Measurements from ENCODE around the gene RUNX3.

Gene RUNX3

GRCh38 chr1:24858277-24858676 is 71.8 kb downstream of the RUNX3 start:
- H4K8ac ChIP-seq (ENCODE audit: low read depth, low read length), result no peak overlapping the region
- H4K91ac ChIP-seq (ENCODE audit: low read depth, low read length, poor library complexity), result no peak overlapping the region
- no peak overlapping the region for H2BK15ac ChIP-seq (ENCODE audit: low read length)
- no peak overlapping the region for H2BK5ac ChIP-seq (ENCODE audit: low read length)
- no peak overlapping the region for H2BK120ac ChIP-seq (ENCODE audit: low read depth, low read length)
- WGBS, 2 donors (ENCODE audit: extremely low coverage in 2 of 2, insufficient read length in 2 of 2, insufficient replicate concordance in 1 of 2), result no CpG with 5 or more reads among the region's 1 CpG
- no peaks in the 10 kb centered on the region for H3K9me3 ChIP-seq (replicated peaks in 1 of 2; ENCODE audit: control insufficient read depth in 2 of 2, insufficient read depth in 1 of 2, low read depth in 1 of 2, low read length in 2 of 2)
- H3K79me1 ChIP-seq (ENCODE audit: low read depth, low read length), result no peaks in the 10 kb centered on the region
- no peak for DNase-seq (ENCODE audit: low spot score)
- H3K4me2 ChIP-seq (ENCODE audit: insufficient read depth, low read length, poor library complexity, severe bottlenecking), result no peak overlapping the region
- H3K4me3 ChIP-seq (ENCODE audit: low read length in 2 of 2), result no peak overlapping the region
- no peak overlapping the region for H2AK5ac ChIP-seq (ENCODE audit: low read depth, low read length)
- peaks cover 0 to 26% (median 0%) of the 10 kb centered on the region in 3 experiments for H3K27me3 ChIP-seq (ENCODE audit: control insufficient read depth in 3 of 3, insufficient read depth in 3 of 3, low read depth in 1 of 3, low read length in 3 of 3)
- no peak overlapping the region for H3K14ac ChIP-seq (ENCODE audit: low read length)
- no peak overlapping the region for H2AFZ ChIP-seq (ENCODE audit: low read length)
- H3K36me3 ChIP-seq (replicated peaks in 1 of 2; ENCODE audit: control insufficient read depth in 2 of 2, insufficient read depth in 2 of 2, low read length in 2 of 2), result no peaks in the 10 kb centered on the region
- no peak overlapping the region for H3K23ac ChIP-seq (ENCODE audit: low read depth, low read length, poor library complexity)
- H3K4ac ChIP-seq (ENCODE audit: low read length), result no peak overlapping the region
- no peak overlapping the region for H3K9ac ChIP-seq (ENCODE audit: low read depth, low read length, poor library complexity)
- no peak overlapping the region for H2BK12ac ChIP-seq (ENCODE audit: low read length)
- peaks cover 0 to 4% of the 10 kb centered on the region in 2 donors for H3K4me1 ChIP-seq (ENCODE audit: control insufficient read depth in 2 of 2, insufficient read depth in 1 of 2, low read depth in 1 of 2, low read length in 2 of 2)
- no peak overlapping the region for H3K18ac ChIP-seq (ENCODE audit: low read length)
- no peak overlapping the region for H3K27ac ChIP-seq (replicated peaks; ENCODE audit: low read length)

DNA sequence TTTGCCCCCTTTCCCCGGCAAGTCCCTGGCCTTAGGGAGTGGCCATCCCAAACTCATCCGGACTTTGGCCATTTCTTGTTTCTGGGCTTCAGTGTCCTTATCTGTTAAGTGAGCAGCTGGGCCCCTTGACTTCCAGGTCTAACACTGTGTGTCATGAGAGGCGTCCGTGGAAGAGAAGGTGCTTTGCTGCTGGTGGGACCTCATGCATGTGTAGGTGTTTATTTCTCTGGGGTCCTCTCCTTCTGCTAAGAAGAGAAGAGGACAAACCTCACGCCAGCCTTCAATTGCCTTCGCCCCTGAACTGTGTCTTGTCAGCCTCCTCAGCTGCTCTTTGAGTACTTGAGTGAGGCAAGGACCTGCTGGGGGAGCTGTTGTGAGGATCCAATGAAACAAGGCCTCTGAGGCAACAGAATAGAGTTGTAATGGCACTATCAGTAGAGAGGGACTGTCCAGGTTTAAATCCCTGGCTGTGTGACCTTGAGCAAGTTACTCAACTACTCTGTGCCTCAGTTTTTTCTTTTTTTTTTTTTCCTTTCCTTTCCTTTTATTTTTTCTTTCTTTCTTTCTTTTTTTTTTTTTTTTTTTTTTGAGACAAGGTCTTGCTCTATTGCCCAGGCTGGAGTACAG is 72.5 kb downstream of the RUNX3 start:
- Histone ChIP-seq H3K9me3 (replicated peaks in 1 of 2; ENCODE audit: control insufficient read depth in 2 of 2, insufficient read depth in 1 of 2, low read depth in 1 of 2, low read length in 2 of 2) (no peaks in the 10 kb centered on the region), H3K23ac (ENCODE audit: low read depth, low read length, poor library complexity) (no peak overlapping the region), H3K4ac (ENCODE audit: low read length) (no peak overlapping the region), H2AK5ac (ENCODE audit: low read depth, low read length) (no peak overlapping the region), H4K8ac (ENCODE audit: low read depth, low read length) (no peak overlapping the region), H3K4me1 (ENCODE audit: control insufficient read depth in 2 of 2, insufficient read depth in 1 of 2, low read depth in 1 of 2, low read length in 2 of 2) (peaks cover 0 to 4% of the 10 kb centered on the region in 2 donors), H3K4me3 (ENCODE audit: low read length in 2 of 2) (no peak overlapping the region), H3K4me2 (ENCODE audit: insufficient read depth, low read length, poor library complexity, severe bottlenecking) (no peak overlapping the region), H2BK120ac (ENCODE audit: low read depth, low read length) (no peak overlapping the region), H2AFZ (ENCODE audit: low read length) (no peak overlapping the region), H3K36me3 (replicated peaks in 1 of 2; ENCODE audit: control insufficient read depth in 2 of 2, insufficient read depth in 2 of 2, low read length in 2 of 2) (no peaks in the 10 kb centered on the region), H2BK12ac (ENCODE audit: low read length) (no peak overlapping the region), H3K18ac (ENCODE audit: low read length) (no peak overlapping the region), H3K27me3 (ENCODE audit: control insufficient read depth in 3 of 3, insufficient read depth in 3 of 3, low read depth in 1 of 3, low read length in 3 of 3) (peaks cover 0 to 21% (median 0%) of the 10 kb centered on the region in 3 experiments), H3K9ac (ENCODE audit: low read depth, low read length, poor library complexity) (no peak overlapping the region), H3K27ac (replicated peaks; ENCODE audit: low read length) (no peak overlapping the region), H3K14ac (ENCODE audit: low read length) (no peak overlapping the region), H4K91ac (ENCODE audit: low read depth, low read length, poor library complexity) (no peak overlapping the region), H3K79me1 (ENCODE audit: low read depth, low read length) (no peaks in the 10 kb centered on the region), H2BK15ac (ENCODE audit: low read length) (no peak overlapping the region), H2BK5ac (ENCODE audit: low read length) (no peak overlapping the region)
- no peak for DNase-seq (ENCODE audit: low spot score)
- WGBS, 2 donors (ENCODE audit: extremely low coverage in 2 of 2, insufficient read length in 2 of 2, insufficient replicate concordance in 1 of 2), result no CpG with 5 or more reads among the region's 6 CpGs

- Histone ChIP-seq H3K9ac (ENCODE audit: low read depth, low read length, poor library complexity) (no peak overlapping the region), H3K4me1 (ENCODE audit: control insufficient read depth in 2 of 2, insufficient read depth in 1 of 2, low read depth in 1 of 2, low read length in 2 of 2) (no peaks in the 10 kb centered on the region), H3K9me3 (replicated peaks in 1 of 2; ENCODE audit: control insufficient read depth in 2 of 2, insufficient read depth in 1 of 2, low read depth in 1 of 2, low read length in 2 of 2) (no peaks in the 10 kb centered on the region), H3K79me1 (ENCODE audit: low read depth, low read length) (no peaks in the 10 kb centered on the region), H2BK5ac (ENCODE audit: low read length) (no peak overlapping the region), H3K18ac (ENCODE audit: low read length) (no peak overlapping the region), H3K4me3 (ENCODE audit: low read length in 2 of 2) (no peak overlapping the region), H3K27ac (replicated peaks; ENCODE audit: low read length) (no peak overlapping the region), H2BK15ac (ENCODE audit: low read length) (no peak overlapping the region), H2AFZ (ENCODE audit: low read length) (no peak overlapping the region), H3K27me3 (ENCODE audit: control insufficient read depth in 3 of 3, insufficient read depth in 3 of 3, low read depth in 1 of 3, low read length in 3 of 3) (peaks cover 0 to 14% (median 0%) of the 10 kb centered on the region in 3 experiments), H3K23ac (ENCODE audit: low read depth, low read length, poor library complexity) (peak overlapping the region; percentile 47), H3K14ac (ENCODE audit: low read length) (no peak overlapping the region), H2AK5ac (ENCODE audit: low read depth, low read length) (no peak overlapping the region), H4K8ac (ENCODE audit: low read depth, low read length) (no peak overlapping the region), H3K4me2 (ENCODE audit: insufficient read depth, low read length, poor library complexity, severe bottlenecking) (no peak overlapping the region), H2BK12ac (ENCODE audit: low read length) (no peak overlapping the region), H3K36me3 (replicated peaks in 1 of 2; ENCODE audit: control insufficient read depth in 2 of 2, insufficient read depth in 2 of 2, low read length in 2 of 2) (no peaks in the 10 kb centered on the region), H2BK120ac (ENCODE audit: low read depth, low read length) (no peak overlapping the region), H3K4ac (ENCODE audit: low read length) (no peak overlapping the region), H4K91ac (ENCODE audit: low read depth, low read length, poor library complexity) (no peak overlapping the region)
- no peak for DNase-seq (ENCODE audit: low spot score)
- no CpG with 5 or more reads among the region's 16 CpGs for WGBS, 2 donors (ENCODE audit: extremely low coverage in 2 of 2, insufficient read length in 2 of 2, insufficient replicate concordance in 1 of 2)
These were observed 73.1 kb downstream of the RUNX3 start for GRCh38 chr1:24856787-24857506.

DNA sequence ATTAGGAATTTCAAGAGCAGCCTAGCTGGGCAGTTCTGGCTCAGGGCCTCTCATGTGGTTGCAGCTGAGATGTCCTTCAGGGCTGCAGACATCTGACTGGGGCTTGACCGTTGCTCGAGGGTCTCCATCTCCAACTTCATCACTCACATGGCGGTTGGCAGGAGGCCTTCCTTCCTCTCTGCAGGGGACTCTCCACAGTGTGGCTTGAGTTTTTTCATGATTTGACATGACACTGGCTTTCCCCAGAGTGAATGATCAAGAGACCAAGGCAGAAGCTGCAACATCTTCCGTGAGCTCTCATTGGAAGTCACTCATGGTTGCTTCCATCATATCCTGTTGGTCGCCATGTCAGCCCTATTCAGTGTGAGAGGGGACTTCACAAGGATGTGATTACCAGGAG is 74.6 kb downstream of the RUNX3 start:
- Histone ChIP-seq H3K27ac (replicated peaks; ENCODE audit: low read length) (no peak overlapping the region), H4K91ac (ENCODE audit: low read depth, low read length, poor library complexity) (no peak overlapping the region), H3K4me2 (ENCODE audit: insufficient read depth, low read length, poor library complexity, severe bottlenecking) (no peak overlapping the region), H3K14ac (ENCODE audit: low read length) (no peak overlapping the region), H2BK5ac (ENCODE audit: low read length) (no peak overlapping the region), H3K4ac (ENCODE audit: low read length) (no peak overlapping the region), H3K18ac (ENCODE audit: low read length) (peak overlapping the region; percentile 11), H2BK120ac (ENCODE audit: low read depth, low read length) (no peak overlapping the region), H3K9ac (ENCODE audit: low read depth, low read length, poor library complexity) (no peak overlapping the region), H4K8ac (ENCODE audit: low read depth, low read length) (no peak overlapping the region), H2AFZ (ENCODE audit: low read length) (no peak overlapping the region), H3K23ac (ENCODE audit: low read depth, low read length, poor library complexity) (no peak overlapping the region), H2BK12ac (ENCODE audit: low read length) (no peak overlapping the region), H3K79me1 (ENCODE audit: low read depth, low read length) (no peaks in the 10 kb centered on the region), H3K36me3 (replicated peaks in 1 of 2; ENCODE audit: control insufficient read depth in 2 of 2, insufficient read depth in 2 of 2, low read length in 2 of 2) (no peaks in the 10 kb centered on the region), H3K9me3 (replicated peaks in 1 of 2; ENCODE audit: control insufficient read depth in 2 of 2, insufficient read depth in 1 of 2, low read depth in 1 of 2, low read length in 2 of 2) (no peaks in the 10 kb centered on the region), H3K27me3 (ENCODE audit: control insufficient read depth in 3 of 3, insufficient read depth in 3 of 3, low read depth in 1 of 3, low read length in 3 of 3) (peaks cover 0 to under 1% (median 0%) of the 10 kb centered on the region in 3 experiments), H3K4me1 (ENCODE audit: control insufficient read depth in 2 of 2, insufficient read depth in 1 of 2, low read depth in 1 of 2, low read length in 2 of 2) (no peaks in the 10 kb centered on the region), H2BK15ac (ENCODE audit: low read length) (no peak overlapping the region), H2AK5ac (ENCODE audit: low read depth, low read length) (no peak overlapping the region), H3K4me3 (ENCODE audit: low read length in 2 of 2) (no peak overlapping the region)
- WGBS, 2 donors (ENCODE audit: extremely low coverage in 2 of 2, insufficient read length in 2 of 2, insufficient replicate concordance in 1 of 2), result no CpG with 5 or more reads among the region's 5 CpGs
- no peak for DNase-seq (ENCODE audit: low spot score)
